HG02763 (cell line): ENCODE results near the gene MMAA.
"Not testable (repeated sequence)": the region's sequence is repeated elsewhere in the genome, so short reads cannot be mapped to it uniquely, and the experiment has no call there.

Experiments used
- ATAC-seq: cut with Tn5 transposase; IDR thresholded peaks from one replicate; pipeline ENCODE4 v1.9.1; 2021; ENCODE audit warnings: mild to moderate bottlenecking, moderate library complexity; ENCODE audit not compliant: unreplicated experiment

The MMAA gene

DNA sequence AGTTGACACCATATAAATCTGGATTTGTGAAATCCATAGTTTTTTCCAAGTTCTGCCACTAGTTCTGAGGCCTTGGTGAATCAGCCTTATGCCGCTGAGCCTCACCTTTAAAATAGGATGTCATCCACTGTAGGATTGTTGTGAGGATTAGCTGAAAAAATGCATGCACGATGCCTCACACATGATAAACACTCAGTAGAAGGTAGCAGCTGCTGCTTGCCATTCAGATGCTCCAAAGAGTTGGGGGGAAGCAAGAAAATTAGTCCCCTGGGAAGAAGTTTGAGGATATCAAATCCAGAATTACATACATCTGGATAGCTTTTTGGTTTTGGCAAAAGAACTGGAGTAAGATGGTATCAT, 7.4 kb downstream of the MMAA start:
- ATAC-seq: no peak

DNA sequence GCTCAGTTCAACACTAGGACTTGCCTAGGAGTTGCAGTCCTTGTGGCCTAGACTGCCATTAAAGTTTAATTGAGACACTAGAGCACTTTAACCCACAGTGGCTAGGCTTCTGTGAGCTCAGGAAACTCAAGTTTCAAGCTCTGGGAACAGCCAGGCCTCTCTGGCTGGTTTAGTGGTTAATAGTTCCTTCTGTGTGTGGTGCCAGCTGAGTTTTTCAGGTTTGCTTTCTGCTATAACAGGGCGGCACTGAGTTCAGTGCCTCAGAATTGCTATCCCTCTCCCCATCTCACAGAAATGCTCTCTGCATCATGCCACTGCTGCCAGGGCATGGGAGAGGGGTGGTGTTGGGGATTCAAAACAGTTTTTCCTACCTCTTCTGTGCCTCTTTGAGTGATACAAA, 15.9 kb downstream of the MMAA start:
- no peak for ATAC-seq

- ATAC-seq: no peak
Observed at GRCh38 chr4:145635630-145636029, 16.4 kb downstream of the MMAA start.

- no peak for ATAC-seq
Observed at GRCh38 chr4:145639186-145639698, 20.1 kb downstream of the MMAA start.

DNA sequence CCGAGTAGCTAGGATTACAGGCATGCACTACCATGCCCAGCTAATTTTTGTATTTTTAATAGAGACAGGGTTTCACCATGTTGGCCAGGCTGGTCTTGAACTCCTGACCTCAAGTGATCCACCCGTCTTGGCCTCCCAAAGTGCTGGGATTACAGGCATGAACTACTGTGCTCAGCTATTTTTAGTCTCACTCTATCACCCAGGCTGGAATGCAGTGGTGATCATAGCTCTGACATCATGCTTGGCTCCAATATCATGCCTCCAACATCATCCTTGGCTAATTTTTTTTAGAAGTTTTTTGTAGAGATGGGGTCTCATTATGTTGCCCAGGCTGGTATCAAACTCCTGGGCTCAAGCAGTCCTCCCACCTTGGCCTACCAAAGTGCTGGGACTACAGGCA, 21.1 kb downstream of the MMAA start:
- not testable (repeated sequence) for ATAC-seq

DNA sequence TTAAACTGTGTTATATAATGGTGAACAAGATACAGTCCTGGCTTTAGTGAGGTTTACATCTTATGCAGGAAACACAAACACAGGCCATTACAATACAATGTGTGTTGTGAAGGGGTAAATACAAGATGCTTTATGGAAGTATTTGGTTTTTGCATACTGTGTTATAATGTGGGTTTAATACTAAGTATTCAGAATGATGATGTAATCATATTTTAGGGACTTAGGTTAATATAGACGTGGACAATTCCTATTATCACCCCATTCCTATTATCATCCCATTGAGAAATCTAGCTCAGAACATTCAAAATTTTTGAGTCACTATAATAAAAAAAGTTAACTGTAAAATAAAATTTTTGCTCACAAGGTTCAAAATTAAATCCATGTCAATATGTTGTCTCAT, 24.1 kb downstream of the MMAA start:
- ATAC-seq: no peak

GRCh38 chr4:145644699-145645098, 25.5 kb downstream of the MMAA start:
- no peak for ATAC-seq

DNA sequence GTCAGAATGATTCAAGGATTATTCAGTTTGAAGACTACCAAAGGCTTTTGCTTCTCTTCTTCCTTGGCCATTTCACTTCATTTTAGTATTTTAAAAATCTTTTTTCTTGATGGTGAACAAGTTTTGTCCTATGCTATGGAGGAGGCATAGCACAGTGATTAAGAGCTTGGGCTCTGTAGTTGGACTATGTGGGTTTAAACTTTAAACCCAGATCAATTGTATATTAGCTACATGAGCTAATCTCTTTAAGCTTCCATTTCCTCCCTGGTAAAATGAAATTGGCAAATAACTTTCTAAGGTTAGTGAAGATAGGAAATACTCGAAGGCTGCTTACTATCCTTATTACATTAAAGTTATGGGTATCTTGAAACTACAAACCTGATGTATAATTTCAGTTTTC, 37.0 kb downstream of the MMAA start:
- ATAC-seq: no peak

DNA sequence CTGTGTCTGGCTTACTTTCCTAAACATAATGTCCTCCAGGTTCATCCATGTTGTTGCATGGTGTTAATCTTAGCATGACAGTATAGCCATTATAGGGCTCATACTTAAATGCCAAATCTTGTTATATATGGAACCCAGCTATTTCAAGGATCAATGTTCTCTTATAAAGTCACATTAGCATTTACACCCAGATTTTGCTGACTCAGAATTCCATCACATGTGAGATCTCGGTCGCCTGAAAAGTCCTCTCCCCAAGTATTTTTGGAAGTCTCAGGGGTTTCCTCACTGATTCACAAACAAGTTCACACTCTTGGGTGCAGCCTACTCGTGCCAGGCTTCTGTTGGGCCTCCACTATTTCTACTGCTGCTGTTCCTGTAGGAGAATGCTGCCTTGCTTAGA, 40.9 kb downstream of the MMAA start:
- no peak for ATAC-seq

DNA sequence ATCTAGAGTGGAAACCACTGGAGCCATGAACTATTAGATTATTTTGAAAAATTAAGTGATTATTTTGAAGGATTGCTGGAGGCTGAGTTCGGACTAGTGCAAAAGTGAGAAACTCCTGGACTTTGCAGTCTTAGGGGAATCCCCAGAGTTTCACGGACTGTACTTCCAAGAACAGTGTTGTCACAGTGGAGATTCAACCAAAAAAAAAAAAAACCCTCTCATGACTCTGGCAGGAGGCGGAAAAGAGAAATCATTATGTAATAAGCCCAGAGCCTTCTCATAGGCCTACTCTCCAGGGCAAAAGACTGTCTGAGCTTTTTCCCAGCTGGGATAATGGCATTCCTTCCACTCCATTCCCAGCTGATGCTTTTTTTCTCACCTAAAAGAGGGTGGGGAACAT, 44.0 kb downstream of the MMAA start:
- ATAC-seq: no peak

GRCh38 chr4:145665773-145666172, 46.6 kb downstream of the MMAA start:
- no peak for ATAC-seq

DNA sequence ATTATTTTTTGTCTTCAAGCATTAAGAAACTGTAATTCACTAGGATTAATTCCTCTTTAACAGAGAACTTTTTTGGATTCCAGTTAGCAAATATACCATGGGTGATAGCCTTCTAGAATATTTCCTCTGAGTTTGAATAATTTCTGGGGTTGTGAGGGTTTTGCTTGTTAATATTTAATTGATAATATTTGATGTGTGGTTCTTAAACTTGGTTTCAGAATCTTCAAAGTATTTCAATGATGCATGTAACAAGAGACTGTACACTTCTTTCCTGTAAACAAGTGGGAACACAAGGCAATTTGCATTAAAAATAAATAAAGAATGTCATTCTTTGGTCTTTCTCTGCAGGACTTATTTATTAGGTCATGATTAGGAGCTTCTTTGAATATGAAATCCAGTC, 51.2 kb downstream of the MMAA start:
- ATAC-seq: no peak

DNA sequence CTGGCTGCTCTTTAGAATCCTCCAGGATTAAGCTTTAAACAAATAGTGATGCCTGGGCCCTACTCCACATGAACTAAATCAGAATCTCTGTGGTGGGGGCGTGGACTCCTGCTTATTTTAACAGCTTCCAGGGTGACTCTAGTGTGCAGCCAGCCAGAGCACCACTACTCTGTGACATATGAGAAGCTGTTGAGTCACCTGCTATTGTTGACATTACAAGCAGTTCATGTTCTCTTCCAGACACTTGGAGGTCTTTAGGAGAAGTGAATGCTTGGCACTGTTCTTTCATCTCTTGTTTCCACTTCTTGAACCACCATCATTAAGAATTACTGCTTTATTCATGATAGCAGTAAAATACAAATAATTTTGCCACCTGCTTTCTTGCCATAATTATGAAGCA, 60.3 kb downstream of the MMAA start:
- no peak for ATAC-seq

DNA sequence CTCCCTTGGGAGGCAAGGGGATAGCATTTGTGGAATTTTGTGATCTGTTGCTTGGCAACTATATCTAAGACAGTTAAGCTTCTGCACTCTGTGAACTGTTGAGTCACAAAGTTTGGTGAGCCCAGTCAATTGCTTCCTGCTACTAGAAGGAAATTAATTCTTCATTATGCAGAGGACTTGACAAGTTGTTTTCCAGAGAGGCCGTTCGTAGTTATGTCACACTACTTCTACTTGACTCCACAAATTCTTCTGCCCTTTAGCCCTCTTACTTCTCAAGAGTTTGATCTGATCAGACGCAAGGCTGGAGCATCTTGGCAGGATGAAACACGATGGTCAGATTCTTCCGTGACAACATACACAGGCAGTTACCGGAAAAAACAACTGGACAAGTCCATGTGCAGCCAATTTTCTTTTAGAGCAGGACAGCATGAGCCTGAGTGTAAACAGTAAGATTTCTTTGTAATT, 60.8 kb downstream of the MMAA start, which contains the start of gene C4orf51:
Gene C4orf51, plus strand, starts transcription at position 156 of the 465 bp plus-strand sequence. Its CDS starts 58 bp downstream, at position 214.
- ATAC-seq: no peak

- ATAC-seq: no peak
Observed at GRCh38 chr4:145680902-145681301, 61.7 kb downstream of the MMAA start.

GRCh38 chr4:145681518-145681917, 62.3 kb downstream of the MMAA start:
- ATAC-seq: no peak

DNA sequence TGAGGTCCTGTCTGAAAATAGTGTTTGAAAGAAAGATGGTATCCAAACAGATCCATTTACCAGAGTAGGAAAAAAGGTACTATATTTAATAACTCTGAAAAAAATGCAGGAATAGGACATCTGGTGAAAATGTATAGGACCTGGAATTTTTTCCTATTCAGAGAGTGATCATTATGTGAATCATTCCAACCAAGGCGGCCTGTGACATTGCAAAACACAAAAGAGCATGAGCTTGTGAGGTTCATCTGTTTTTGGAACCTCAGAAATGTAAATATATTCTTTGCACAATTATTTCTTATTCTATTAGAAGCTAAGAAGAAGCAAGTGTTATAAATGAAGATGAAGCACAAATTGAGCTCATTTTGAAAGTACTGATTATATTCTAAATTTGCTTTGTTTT, 62.8 kb downstream of the MMAA start:
- no peak for ATAC-seq

- no peak for ATAC-seq
Observed at GRCh38 chr4:145686991-145687390, 67.8 kb downstream of the MMAA start.

GRCh38 chr4:145690610-145691009, 71.4 kb downstream of the MMAA start:
- no peak for ATAC-seq

DNA sequence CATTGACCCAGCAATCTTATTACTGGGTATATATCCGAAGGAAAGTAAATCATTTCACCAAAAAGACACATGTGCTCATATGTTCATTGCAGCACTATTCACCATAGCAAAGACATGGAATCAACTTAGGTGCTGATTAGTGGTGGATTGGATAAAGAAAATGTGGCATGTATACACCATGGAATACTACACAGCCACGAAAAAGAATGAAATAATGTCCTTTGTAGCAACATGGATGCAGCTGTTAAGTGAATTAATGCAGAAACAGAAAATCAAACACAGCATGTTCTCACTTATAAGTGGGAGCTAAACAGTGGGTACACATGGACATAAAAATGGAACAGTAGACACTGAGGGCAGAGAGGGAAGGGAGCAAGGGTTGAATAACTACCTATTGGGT, 72.2 kb downstream of the MMAA start:
- ATAC-seq: not testable (repeated sequence)

DNA sequence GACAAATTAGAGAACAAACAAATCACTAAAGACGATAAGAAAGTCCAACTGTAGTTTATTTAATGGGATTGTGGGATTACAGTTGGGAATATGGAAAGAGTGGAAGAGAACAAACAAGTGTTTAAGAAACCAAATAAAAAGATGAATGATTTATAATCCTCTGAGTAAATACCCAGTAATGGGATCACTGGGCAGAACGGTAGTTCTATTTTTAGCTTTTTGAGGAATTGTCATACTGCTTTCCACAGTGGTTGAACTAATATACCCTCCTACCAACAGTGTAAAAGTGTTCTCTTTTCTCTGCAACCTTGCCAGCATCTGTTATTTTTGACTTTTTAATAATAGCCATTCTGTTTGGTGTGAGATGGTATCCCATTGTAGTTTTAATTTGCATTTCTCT, 75.7 kb downstream of the MMAA start:
- no peak for ATAC-seq

- ATAC-seq: no peak
Observed at GRCh38 chr4:145697332-145697731, 78.1 kb downstream of the MMAA start.

DNA sequence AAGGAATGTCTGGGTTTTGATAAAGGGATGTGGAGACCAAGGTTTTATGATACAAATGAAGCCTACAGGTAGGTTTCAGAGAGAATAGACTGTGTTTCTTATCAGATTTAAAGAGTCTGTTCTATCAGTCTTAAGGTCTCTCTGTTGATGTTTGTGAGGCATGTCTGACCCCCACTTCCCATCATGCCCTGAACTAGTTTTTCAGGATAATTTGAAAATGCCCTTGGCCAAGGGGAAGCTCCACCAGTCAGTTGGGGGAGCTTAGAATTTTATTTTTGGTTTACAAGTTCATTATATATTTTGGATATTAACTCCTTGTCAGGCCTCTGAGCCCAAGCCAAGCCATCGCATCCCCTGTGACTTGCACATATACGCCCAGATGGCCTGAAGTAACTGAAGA, 79.3 kb downstream of the MMAA start:
- ATAC-seq: no peak
